H9 (cell line): ENCODE measurements around the gene JRKL. TPM values are rescaled to one million over a fixed set of nuclear protein-coding genes. Genes with fewer than 3 reads are reported as not detected.
A peak's percentile ranks its signal among the peaks of the same experiment; 100 is the strongest.

ENCODE experiments used
- DNase-seq: peaks from one replicate; pipeline ENCODE4 v3.0.0-alpha.2; 2017
- H2AFZ ChIP-seq: one replicate; pipeline ENCODE4 v1.6.1; 2013; ENCODE audit warnings: mild to moderate bottlenecking, low read length, control low read depth, moderate library complexity
- H2AK5ac ChIP-seq: 2 replicates; pipeline ENCODE4 v1.6.1; 2013; ENCODE audit warnings: low read length, control low read depth, mixed read lengths; ENCODE audit not compliant: insufficient read length
- H2BK120ac ChIP-seq: one replicate; pipeline ENCODE4 v1.6.1; 2013; ENCODE audit warnings: low read depth, mild to moderate bottlenecking, low read length, control low read depth, inconsistent platforms; ENCODE audit not compliant: poor library complexity, severe bottlenecking
- H2BK12ac ChIP-seq: 2 replicates; pipeline ENCODE4 v1.6.1; 2013; ENCODE audit warnings: low read length, control low read depth, mixed read lengths, low read depth; ENCODE audit not compliant: insufficient read length
- H2BK15ac ChIP-seq: 2 replicates; pipeline ENCODE4 v1.6.1; 2013; ENCODE audit warnings: low read depth, low read length, control low read depth
- H2BK20ac ChIP-seq: one replicate; pipeline ENCODE4 v1.6.1; 2013; ENCODE audit warnings: low read depth, mild to moderate bottlenecking, low read length, control low read depth, inconsistent platforms; ENCODE audit not compliant: poor library complexity, severe bottlenecking
- H2BK5ac ChIP-seq: 2 replicates; pipeline ENCODE4 v1.6.1; 2013; ENCODE audit warnings: low read length, control low read depth, mixed read lengths; ENCODE audit not compliant: insufficient read length
- H3K14ac ChIP-seq: 2 replicates; pipeline ENCODE4 v1.6.1; 2013; ENCODE audit warnings: low read length, control low read depth; ENCODE audit not compliant: insufficient read depth
- H3K18ac ChIP-seq: 2 replicates; pipeline ENCODE4 v1.6.1; 2013; ENCODE audit warnings: low read depth, mild to moderate bottlenecking, mixed read lengths, low read length, control low read depth; ENCODE audit not compliant: insufficient read length
- H3K23ac ChIP-seq: 2 replicates; pipeline ENCODE4 v1.6.1; 2013; ENCODE audit warnings: low read length, control low read depth, mixed read lengths, low read depth; ENCODE audit not compliant: insufficient read length
- H3K23me2 ChIP-seq: 2 replicates; pipeline ENCODE4 v1.6.1; 2013; ENCODE audit warnings: low read depth, mild to moderate bottlenecking, mixed read lengths, low read length, control low read depth; ENCODE audit not compliant: insufficient read length, poor library complexity, severe bottlenecking
- H3K27ac ChIP-seq: 2 replicates; pipeline ENCODE4 v1.5.1; 2013; ENCODE audit warnings: low read length, control low read depth, mixed read lengths, low read depth; ENCODE audit not compliant: insufficient read length
- H3K27me3 ChIP-seq: 2 replicates; pipeline ENCODE4 v1.6.1; 2013; ENCODE audit warnings: low read length, control low read depth, inconsistent platforms; ENCODE audit not compliant: insufficient read depth
- H3K4ac ChIP-seq: 2 replicates; pipeline ENCODE4 v1.6.1; 2013; ENCODE audit warnings: low read depth, mild to moderate bottlenecking, control low read depth, inconsistent platforms, low read length, moderate library complexity
- H3K4me1 ChIP-seq: 2 replicates; pipeline ENCODE4 v1.6.1; 2013; ENCODE audit warnings: low read length, control low read depth, inconsistent platforms; ENCODE audit not compliant: insufficient read depth
- H3K4me2 ChIP-seq: 2 replicates; pipeline ENCODE4 v1.6.1; 2013; ENCODE audit warnings: low read length, control low read depth, mixed read lengths; ENCODE audit not compliant: insufficient read length, insufficient read depth
- H3K56ac ChIP-seq: 2 replicates; pipeline ENCODE4 v1.6.1; 2013; ENCODE audit warnings: low read depth, mild to moderate bottlenecking, mixed read lengths, low read length, control low read depth; ENCODE audit not compliant: insufficient read length
- H3K79me1 ChIP-seq: 2 replicates; pipeline ENCODE4 v1.6.1; 2013; ENCODE audit warnings: low read depth, mild to moderate bottlenecking, moderate library complexity, low read length, control low read depth, inconsistent platforms; ENCODE audit not compliant: insufficient read depth, poor library complexity, severe bottlenecking
- H3K79me2 ChIP-seq: 2 replicates; pipeline ENCODE4 v1.6.1; 2013; ENCODE audit warnings: low read length, control low read depth, inconsistent platforms; ENCODE audit not compliant: insufficient read depth
- H3K9ac ChIP-seq: 2 replicates; pipeline ENCODE4 v1.6.1; 2013; ENCODE audit warnings: low read length, control low read depth, mixed read lengths; ENCODE audit not compliant: insufficient read length; ENCODE audit errors: extremely low read depth
- H3K9me3 ChIP-seq: one replicate; pipeline ENCODE4 v1.6.1; 2013; ENCODE audit warnings: low read depth, low read length, inconsistent platforms; ENCODE audit not compliant: control insufficient read depth
- H3T11ph ChIP-seq: one replicate; pipeline ENCODE4 v1.6.1; 2013; ENCODE audit warnings: mild to moderate bottlenecking, low read length, control low read depth, inconsistent platforms
- H4K20me1 ChIP-seq: one replicate; pipeline ENCODE4 v1.6.1; 2013; ENCODE audit not compliant: control insufficient read depth, insufficient read length, insufficient read depth
- H4K5ac ChIP-seq: 2 replicates; pipeline ENCODE4 v1.6.1; 2013; ENCODE audit warnings: low read depth, mild to moderate bottlenecking, mixed read lengths, low read length, control low read depth; ENCODE audit not compliant: insufficient read length
- H4K8ac ChIP-seq: replicated peaks from 2 replicates; pipeline ENCODE4 v1.6.1; 2013; ENCODE audit warnings: low read length, control low read depth, mixed read lengths, low read depth; ENCODE audit not compliant: insufficient read length
- H4K91ac ChIP-seq: 2 replicates; pipeline ENCODE4 v1.6.1; 2013; ENCODE audit warnings: low read depth, mild to moderate bottlenecking, moderate library complexity, mixed read lengths, low read length, control low read depth; ENCODE audit not compliant: insufficient read length
- H3K27ac Mint-ChIP-seq, 3 experiments: 2 replicates in 2 of 3; 3 replicates in 1 of 3; pipeline ENCODE4 v1.8.0; 2020 to 2021; ENCODE audit warnings: mixed read lengths in 3 of 3, mild to moderate bottlenecking in 1 of 3, moderate library complexity in 1 of 3
- H3K27me3 Mint-ChIP-seq: 2 replicates; pipeline ENCODE4 v1.8.0; 2021; ENCODE audit warnings: low read depth, mild to moderate bottlenecking, moderate library complexity, mixed read lengths
- H3K36me3 Mint-ChIP-seq, 3 experiments: 2 replicates in 2 of 3; 3 replicates in 1 of 3; pipeline ENCODE4 v1.8.0; 2020 to 2021; ENCODE audit warnings: low read depth in 3 of 3, mixed read lengths in 3 of 3; ENCODE audit not compliant: insufficient read depth in 1 of 3
- H3K4me1 Mint-ChIP-seq, 2 experiments: 2 replicates each; pipeline ENCODE4 v1.8.0; 2020; ENCODE audit warnings: mixed read lengths in 2 of 2
- H3K4me3 Mint-ChIP-seq, 2 experiments: 2 replicates in 1 of 2; 3 replicates in 1 of 2; pipeline ENCODE4 v1.8.0; 2020 to 2021; ENCODE audit warnings: mild to moderate bottlenecking in 2 of 2, mixed read lengths in 2 of 2, moderate library complexity in 1 of 2
- H3K9me3 Mint-ChIP-seq, 2 experiments: 2 replicates in 1 of 2; 3 replicates in 1 of 2; pipeline ENCODE4 v1.8.0; 2020; ENCODE audit warnings: mild to moderate bottlenecking in 2 of 2, mixed read lengths in 2 of 2, moderate library complexity in 1 of 2
- CTCF ChIP-seq: fragments of 200-600 bp; sonication (generic); conservative IDR thresholded peaks from 3 replicates; pipeline ENCODE4 v1.8.0; 2021; ENCODE audit warnings: antibody characterized with exemption, mild to moderate bottlenecking
- WGBS: extraction: QIAGEN DNeasy Blood & Tissue Kit; methylation state at CpG from one replicate; pipeline ENCODE4 v1.1.7; 2013; ENCODE audit warnings: missing lambda C conversion rate, low lambda C conversion rate, mixed read lengths; ENCODE audit not compliant: insufficient read length; ENCODE audit errors: extremely low coverage; 5-methylcytosine and 5-hydroxymethylcytosine counted together
- total RNA-seq: library from RNA; stranded (reverse); gene quantifications from 2 replicates; pipeline ENCODE4 v1.2.1, GENCODE V29; 2021

The JRKL gene
- total RNA-seq, 1 experiment from 2014 or later, result 3.6 TPM

GRCh38 chr11:96356848-96357247 lies 33.0 kb upstream of the JRKL start:
- Histone ChIP-seq H2BK12ac (no peak overlapping the region), H3K79me1 (no peaks in the 10 kb centered on the region), H3K4ac (no peak overlapping the region), H2AFZ (no peak overlapping the region), H3K23me2 (no peaks in the 10 kb centered on the region), H2BK15ac (no peak overlapping the region), H3K56ac (no peak overlapping the region), H3K9me3 (no peaks in the 10 kb centered on the region), H2BK5ac (no peak overlapping the region), H3K4me2 (no peak overlapping the region), H3K27me3 (no peaks in the 10 kb centered on the region), H3T11ph (no peak overlapping the region), H3K27ac (no peak overlapping the region), H3K9ac (no peak overlapping the region), H4K8ac (no peak overlapping the region), H3K4me1 (no peaks in the 10 kb centered on the region; the same call in 1 of the 2 replicates), H3K18ac (no peak overlapping the region), H2BK120ac (no peak overlapping the region), H3K14ac (no peak overlapping the region), H2AK5ac (no peak overlapping the region), H3K79me2 (no peaks in the 10 kb centered on the region), H4K5ac (no peak overlapping the region), H3K23ac (no peak overlapping the region), H4K91ac (no peak overlapping the region), H4K20me1 (no peaks in the 10 kb centered on the region), H2BK20ac (no peak overlapping the region)
- Mint-ChIP-seq H3K4me1 (no peaks in the 10 kb centered on the region; a peak in 1 of 4 replicates), H3K9me3 (no peaks in the 10 kb centered on the region), H3K27me3 (no peaks in the 10 kb centered on the region), H3K36me3 (peaks cover 0 to 9% (median 0%) of the 10 kb centered on the region in 3 experiments; a peak in 3 of 7 replicates), H3K27ac (peak overlapping the region in 1 of 3 experiments; percentile 10; a peak in 1 of 7 replicates), H3K4me3 (no peak overlapping the region)
- no CpG with 5 or more reads among the region's 4 CpGs for WGBS
- DNase-seq, result no peak
- TF ChIP-seq CTCF, result no peak
